Fibroblast of skin of left quadriceps (primary cell): ENCODE measurements around the gene SF3B3.
A peak's percentile ranks its signal among the peaks of the same experiment; 100 is the strongest.
"Not testable (repeated sequence)": the region's sequence is repeated elsewhere in the genome, so short reads cannot be mapped to it uniquely, and the experiment has no call there.

Experiments used
- DNase-seq, 2 experiments: peaks; one replicate each; pipeline ENCODE4 v3.0.0-alpha.2; 2013; ENCODE audit warnings: low read depth in 2 of 2

Gene SF3B3

DNA sequence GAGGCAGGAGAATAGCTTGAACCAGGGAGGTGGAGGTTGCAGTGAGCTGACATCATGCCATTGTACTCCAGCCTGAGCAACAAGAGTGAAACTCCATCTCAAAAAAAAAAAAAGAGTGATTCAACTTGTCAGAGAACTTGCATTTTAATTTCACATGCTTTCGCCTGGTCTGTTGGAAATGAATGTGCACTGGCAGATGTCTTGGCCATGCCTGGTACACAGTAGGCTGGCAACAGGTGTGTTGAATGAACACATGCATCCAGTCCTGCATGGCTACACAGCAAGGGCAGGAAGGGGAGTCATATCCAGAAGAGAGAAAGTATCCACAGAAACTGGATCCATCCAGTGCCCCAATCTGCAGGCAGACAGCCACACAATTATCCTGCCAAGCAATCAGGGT lies 11.8 kb upstream of the SF3B3 start:
- DNase-seq = no peak

- no peak for DNase-seq
Measured at GRCh38 chr16:70512456-70512855, 11.2 kb upstream of the SF3B3 start.

GRCh38 chr16:70520612-70521297 lies 2.9 kb upstream of the SF3B3 start:
- DNase-seq = peak; percentile 56 to 57

- DNase-seq = no peak
Measured at GRCh38 chr16:70522216-70523075, 1.2 kb upstream of the SF3B3 start.

- peak; percentile 65 to 68 for DNase-seq
Measured at GRCh38 chr16:70523076-70523742, 407 bp upstream of the SF3B3 start, which contains the start of gene COG4. Gene COG4, minus strand, starts transcription at chr16:70523554. Its CDS starts 11 bp downstream, at chr16:70523543.

DNA sequence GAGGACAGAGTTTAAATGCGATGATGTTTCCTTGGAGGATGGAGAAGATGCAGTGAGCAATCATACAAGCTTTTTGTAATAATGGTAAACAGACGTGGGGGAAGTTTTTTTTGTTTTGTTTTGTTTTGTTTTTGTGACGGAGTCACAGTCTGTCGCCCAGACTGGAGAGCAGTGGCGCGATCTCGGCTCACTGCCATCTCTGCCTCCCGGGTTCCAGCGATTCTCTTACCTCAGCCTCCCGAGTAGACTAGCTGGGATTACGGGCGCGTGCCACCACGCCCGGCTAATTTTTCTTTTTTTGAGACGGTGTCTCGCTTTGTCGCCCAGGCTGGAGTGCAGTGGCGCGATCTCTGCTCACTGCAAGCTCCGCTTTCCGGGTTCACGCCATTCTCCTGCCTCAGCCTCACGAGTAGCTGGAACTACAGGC lies 796 bp downstream of the SF3B3 start:
- DNase-seq = not testable (repeated sequence)

DNA sequence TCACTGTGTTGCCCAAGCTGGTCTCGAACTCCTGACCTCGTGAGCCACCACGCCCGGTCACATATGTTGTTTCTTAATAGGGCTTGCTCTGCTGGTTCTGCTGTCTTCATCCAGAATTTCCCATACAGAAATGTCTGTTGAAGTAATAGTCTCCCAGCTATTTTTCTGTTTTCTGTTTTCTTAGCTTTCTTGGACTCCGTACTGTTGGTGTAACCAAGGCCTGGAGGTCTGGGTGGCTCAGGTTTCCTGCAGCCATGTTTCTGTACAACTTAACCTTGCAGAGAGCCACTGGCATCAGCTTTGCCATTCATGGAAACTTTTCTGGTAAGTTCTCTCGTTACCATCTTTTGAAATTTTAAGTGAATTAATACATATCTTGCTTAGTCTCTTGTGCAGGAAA lies 2.8 kb downstream of the SF3B3 start:
- no peak for DNase-seq

- DNase-seq = no peak
Measured at GRCh38 chr16:70527315-70527996, 3.8 kb downstream of the SF3B3 start.

- peak; percentile 43 to 55 for DNase-seq
Measured at GRCh38 chr16:70529051-70529777, 5.6 kb downstream of the SF3B3 start.

DNA sequence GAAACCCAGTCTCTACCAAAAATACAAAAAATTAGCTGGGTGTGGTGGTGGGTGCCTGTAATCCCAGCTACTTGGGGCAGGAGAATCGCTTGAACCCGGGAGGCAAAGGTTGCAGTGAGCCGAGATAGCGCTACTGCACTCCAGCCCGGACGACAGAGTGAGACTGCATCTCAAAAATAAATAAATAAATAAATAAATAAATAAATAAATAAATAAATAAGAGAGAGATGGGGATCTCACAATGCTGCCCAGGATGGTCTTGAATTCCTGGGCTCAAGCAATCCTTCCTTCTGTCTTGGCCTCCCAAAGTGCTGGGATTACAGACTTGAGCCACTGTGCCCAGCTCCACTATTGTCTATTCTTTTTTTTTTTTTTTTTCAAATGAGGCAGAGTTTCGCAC lies 6.3 kb downstream of the SF3B3 start:
- not testable (repeated sequence) for DNase-seq

DNA sequence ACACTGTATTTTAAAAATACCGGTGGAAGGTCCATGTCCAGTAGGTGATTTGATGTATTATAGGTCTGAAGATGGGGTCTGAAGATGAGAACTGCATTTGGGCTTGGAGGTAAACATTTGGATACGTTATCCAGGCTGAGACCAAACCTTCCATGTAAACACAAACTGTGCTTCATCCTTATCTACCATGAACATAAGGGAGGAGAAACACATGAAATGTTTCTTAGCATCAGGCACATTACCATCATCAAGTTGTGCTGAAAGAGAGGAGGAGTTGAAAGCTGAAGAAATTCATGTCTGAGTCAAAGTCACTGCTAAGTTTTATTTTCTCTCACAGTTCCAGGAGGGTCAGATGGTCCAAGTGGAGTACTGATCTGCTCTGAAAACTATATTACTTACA lies 11.4 kb downstream of the SF3B3 start:
- no peak for DNase-seq

DNA sequence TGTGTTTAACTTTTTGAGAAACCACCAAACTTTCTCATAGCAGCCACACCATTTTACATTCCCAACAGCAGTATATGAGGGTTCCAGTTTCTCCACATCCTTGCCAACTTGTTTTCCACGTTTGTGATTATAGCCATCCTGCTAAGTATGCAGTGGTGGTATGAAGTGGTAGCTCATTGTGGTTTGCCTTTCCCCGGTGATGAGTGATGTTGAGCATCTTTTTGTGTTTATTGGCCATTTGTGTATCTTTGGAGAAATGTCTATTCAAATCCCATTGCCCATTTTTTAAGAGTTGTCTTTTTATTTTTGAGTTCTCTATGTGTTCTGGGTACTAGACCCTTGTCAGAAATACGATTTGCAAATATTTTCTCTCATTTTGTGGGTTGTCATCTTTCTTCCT lies 17.4 kb downstream of the SF3B3 start:
- no peak for DNase-seq

DNA sequence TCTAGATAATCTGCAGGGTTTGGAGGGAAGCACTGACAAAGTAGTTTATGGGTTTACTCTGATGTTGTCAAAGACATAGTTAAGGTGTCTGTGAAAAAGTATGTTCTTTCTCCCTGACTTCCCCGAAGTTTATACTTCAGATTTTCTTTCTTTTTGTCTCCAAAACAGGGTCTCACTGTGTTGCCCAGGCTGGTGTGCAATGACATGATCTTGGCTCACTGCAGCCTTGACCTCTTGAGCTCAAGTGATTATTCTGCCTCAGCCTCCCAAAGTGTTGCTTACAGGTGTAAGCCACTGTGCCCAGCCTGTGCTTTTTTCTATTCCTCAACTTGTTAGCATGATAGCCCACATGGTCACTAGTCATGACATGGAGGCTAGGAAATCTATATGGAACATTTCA lies 20.9 kb downstream of the SF3B3 start:
- DNase-seq = no peak

GRCh38 chr16:70548936-70549335 lies 25.3 kb downstream of the SF3B3 start:
- DNase-seq = no peak

DNA sequence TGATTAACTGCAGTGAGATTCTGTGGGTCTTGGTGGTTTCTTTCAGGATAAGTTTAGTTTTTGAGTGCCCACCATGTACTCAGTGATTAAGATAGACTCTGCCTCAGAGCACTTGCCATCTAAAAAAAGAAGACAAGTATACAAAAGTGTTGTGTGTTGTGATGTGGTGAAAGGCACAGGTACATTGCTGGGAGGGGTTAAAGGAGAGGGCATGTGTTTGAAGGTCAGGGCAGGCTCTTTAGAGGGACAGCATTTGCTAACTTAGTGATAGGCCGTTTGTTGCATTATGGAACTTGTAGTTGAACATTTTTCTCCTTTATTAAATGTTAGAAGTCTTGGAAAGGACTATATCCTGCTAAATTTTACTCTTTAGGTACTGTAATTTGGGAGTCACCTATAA lies 26.5 kb downstream of the SF3B3 start:
- DNase-seq = no peak

GRCh38 chr16:70551788-70552187 lies 28.2 kb downstream of the SF3B3 start:
- no peak for DNase-seq

DNA sequence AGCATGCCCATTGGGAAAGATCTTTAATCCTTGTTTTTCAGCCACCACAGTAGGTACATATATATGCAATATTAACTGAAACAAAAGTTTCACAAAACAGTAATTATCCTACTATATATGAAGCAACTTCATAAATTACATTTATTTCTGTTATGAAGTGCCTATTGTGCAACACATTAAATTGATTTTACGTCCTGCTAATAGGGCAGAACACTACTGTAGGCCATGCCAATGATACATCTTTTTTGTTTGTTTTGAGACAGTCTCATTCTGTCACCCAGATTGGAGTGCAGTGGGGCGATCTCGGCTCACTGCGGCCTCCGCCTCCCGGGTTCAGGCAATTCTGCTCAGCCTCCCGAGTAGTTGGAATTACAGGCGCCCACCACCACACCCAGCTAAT lies 29.1 kb downstream of the SF3B3 start:
- no peak for DNase-seq

DNA sequence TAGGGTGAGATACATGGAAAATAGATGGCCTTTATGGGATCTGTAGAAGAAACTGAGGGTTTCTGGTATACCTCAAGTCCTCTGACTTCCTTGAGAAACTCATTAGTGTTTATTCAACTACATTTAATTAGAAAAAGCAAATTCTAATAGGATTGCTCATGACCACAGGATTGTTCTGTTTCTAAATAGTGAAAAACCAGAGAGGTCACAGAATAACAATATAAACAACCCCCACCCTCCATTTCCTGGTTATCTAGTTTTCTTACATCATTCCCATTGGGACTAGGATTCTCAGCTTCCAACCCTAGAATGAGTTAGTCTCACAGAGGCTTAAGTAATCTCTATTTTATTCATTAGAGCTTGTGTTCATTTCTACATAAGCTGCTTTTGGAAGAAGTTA lies 30.0 kb downstream of the SF3B3 start:
- DNase-seq = peak; percentile 81 to 82

- DNase-seq = no peak
Measured at GRCh38 chr16:70556063-70556462, 32.4 kb downstream of the SF3B3 start.

- no peak for DNase-seq
Measured at GRCh38 chr16:70561623-70562022, 38.0 kb downstream of the SF3B3 start.

DNA sequence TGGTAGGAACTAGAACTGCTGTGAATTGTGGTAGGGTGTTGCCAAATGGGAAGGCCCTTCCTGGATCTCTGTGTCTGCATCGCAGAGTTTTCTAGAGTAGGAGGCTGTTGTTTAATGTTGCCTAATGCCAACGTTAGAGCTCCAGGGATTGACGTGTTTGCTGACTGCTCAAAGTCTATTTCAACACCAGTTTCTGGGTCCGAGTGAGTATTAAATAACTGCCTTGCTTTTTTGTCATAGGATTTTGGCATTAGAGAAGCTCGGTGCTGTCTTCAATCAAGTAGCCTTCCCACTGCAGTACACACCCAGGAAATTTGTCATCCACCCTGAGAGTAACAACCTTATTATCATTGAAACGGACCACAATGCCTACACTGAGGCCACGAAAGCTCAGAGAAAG lies 40.0 kb downstream of the SF3B3 start:
- DNase-seq = no peak
